IMR-90 (cell line): ENCODE measurements around the gene MEF2D. TPM values are rescaled to one million over a fixed set of nuclear protein-coding genes. Genes with fewer than 3 reads are reported as not detected.
A peak's percentile ranks its signal among the peaks of the same experiment; 100 is the strongest.

Source experiments
- ATAC-seq: fragments of 200-7000 bp; cut with Tn5 transposase; 2 replicates; pipeline ENCODE4 v1.9.1; 2020; ENCODE audit warnings: low read depth, mild to moderate bottlenecking, moderate library complexity
- BruUV-seq: library from RNA; stranded (reverse); fragments of 400-500 nt; replicated peaks from 2 replicates; lab custom pipeline; 2021; lab: Mats Ljungman, UMichigan
- CTCF ChIA-PET: fragments of 300-600 bp; formaldehyde crosslinking; extraction: SDS; loops from one replicate; lab custom pipeline; 2021; ENCODE audit warnings: antibody characterized with exemption; lab: Yijun Ruan, JAX
- POLR2A ChIA-PET: fragments of 300-600 bp; sonication (Branson Sonifier 250); formaldehyde crosslinking; loops from one replicate; lab custom pipeline; 2022; ENCODE audit warnings: antibody characterized with exemption; ENCODE audit not compliant: unreplicated experiment; lab: Charles Lee
- DNase-seq: peaks from one replicate; pipeline ENCODE4 v3.0.0; 2013
- H2AFZ ChIP-seq: replicated peaks from 2 replicates; pipeline ENCODE3; 2013; ENCODE audit warnings: low read length, mild to moderate bottlenecking; ENCODE audit not compliant: poor library complexity
- H2AK5ac ChIP-seq: 2 replicates; pipeline ENCODE4 v1.6.1; 2013; ENCODE audit warnings: low read depth, low read length, inconsistent platforms
- H2AK9ac ChIP-seq: replicated peaks from 2 replicates; pipeline ENCODE3; 2013; ENCODE audit warnings: mild to moderate bottlenecking, low read depth, low read length, moderate library complexity; ENCODE audit not compliant: poor library complexity
- H2BK120ac ChIP-seq: 2 replicates; pipeline ENCODE4 v1.6.1; 2013; ENCODE audit warnings: low read depth, low read length, inconsistent platforms
- H2BK15ac ChIP-seq: 3 replicates; pipeline ENCODE4 v1.6.1; 2013; ENCODE audit warnings: low read depth, low read length, inconsistent platforms
- H2BK20ac ChIP-seq: 2 replicates; pipeline ENCODE4 v1.6.1; 2013; ENCODE audit warnings: low read depth, mild to moderate bottlenecking, inconsistent platforms, low read length, moderate library complexity
- H2BK5ac ChIP-seq: 2 replicates; pipeline ENCODE4 v1.6.1; 2013; ENCODE audit warnings: mild to moderate bottlenecking, low read depth, low read length, inconsistent platforms; ENCODE audit not compliant: poor library complexity, severe bottlenecking
- H3K14ac ChIP-seq: replicated peaks from 2 replicates; pipeline ENCODE4 v1.6.1; 2013; ENCODE audit warnings: low read depth, low read length, inconsistent platforms
- H3K18ac ChIP-seq: 2 replicates; pipeline ENCODE4 v1.6.1; 2013; ENCODE audit warnings: low read depth, low read length, control low read depth
- H3K23ac ChIP-seq: 2 replicates; pipeline ENCODE4 v1.6.1; 2013; ENCODE audit warnings: low read depth, low read length, inconsistent platforms
- H3K27ac ChIP-seq: 2 replicates; pipeline ENCODE4 v1.5.1; 2013; ENCODE audit warnings: mild to moderate bottlenecking, control low read depth, low read length; ENCODE audit not compliant: insufficient read depth
- H3K27me3 ChIP-seq: 2 replicates; pipeline ENCODE4 v1.6.1; 2013; ENCODE audit warnings: low read length; ENCODE audit not compliant: control insufficient read depth, insufficient read depth
- H3K36me3 ChIP-seq: 2 replicates; pipeline ENCODE4 v1.6.1; 2013; ENCODE audit warnings: low read length, mixed read lengths; ENCODE audit not compliant: control insufficient read depth, insufficient read depth
- H3K4ac ChIP-seq: 2 replicates; pipeline ENCODE4 v1.6.1; 2013; ENCODE audit warnings: low read depth, low read length, inconsistent platforms
- H3K4me1 ChIP-seq: 2 replicates; pipeline ENCODE4 v1.6.1; 2013; ENCODE audit warnings: low read length, mixed read lengths; ENCODE audit not compliant: control insufficient read depth, insufficient read depth
- H3K4me2 ChIP-seq: 2 replicates; pipeline ENCODE4 v1.6.1; 2013; ENCODE audit warnings: low read depth, mild to moderate bottlenecking, control low read depth, low read length, moderate library complexity
- H3K4me3 ChIP-seq: 2 replicates; pipeline ENCODE4 v1.5.1; 2013; ENCODE audit warnings: low read depth, mild to moderate bottlenecking, control low read depth, low read length, moderate library complexity; ENCODE audit not compliant: insufficient read depth
- H3K56ac ChIP-seq: 2 replicates; pipeline ENCODE4 v1.6.1; 2013; ENCODE audit warnings: low read length, inconsistent platforms; ENCODE audit not compliant: insufficient read depth; ENCODE audit errors: extremely low read depth
- H3K79me1 ChIP-seq, 2 experiments: 2 replicates each; pipeline ENCODE4 v1.6.1; 2013; ENCODE audit warnings: low read length in 2 of 2, inconsistent platforms in 1 of 2, low read depth in 1 of 2
- H3K9ac ChIP-seq: 2 replicates; pipeline ENCODE4 v1.6.1; 2013; ENCODE audit warnings: low read depth, low read length, control low read depth
- H3K9me1 ChIP-seq: 2 replicates; pipeline ENCODE4 v1.6.1; 2013; ENCODE audit warnings: low read length, inconsistent platforms; ENCODE audit not compliant: insufficient read depth
- H3K9me3 ChIP-seq: 2 replicates; pipeline ENCODE4 v1.6.1; 2013; ENCODE audit warnings: low read length; ENCODE audit not compliant: control insufficient read depth, insufficient read depth
- H4K20me1 ChIP-seq: 2 replicates; pipeline ENCODE4 v1.6.1; 2013; ENCODE audit warnings: low read length, inconsistent platforms; ENCODE audit not compliant: insufficient read depth
- H4K5ac ChIP-seq: 2 replicates; pipeline ENCODE4 v1.6.1; 2013; ENCODE audit warnings: mild to moderate bottlenecking, low read depth, low read length, control low read depth
- H4K8ac ChIP-seq, 2 experiments: 2 replicates each; pipeline ENCODE4 v1.6.1; 2013; ENCODE audit warnings: low read depth in 2 of 2, low read length in 2 of 2, control low read depth in 1 of 2, inconsistent platforms in 1 of 2
- H4K91ac ChIP-seq: 2 replicates; pipeline ENCODE4 v1.6.1; 2013; ENCODE audit warnings: low read depth, low read length, inconsistent platforms; ENCODE audit not compliant: insufficient read depth
- BHLHE40 ChIP-seq: fragments of 150-350 bp; IDR thresholded peaks from 2 replicates; pipeline ENCODE4 v1.6.1; 2016; ENCODE audit warnings: mild to moderate bottlenecking, low read depth, low read length
- ELK1 ChIP-seq: fragments of 150-350 bp; IDR thresholded peaks from 2 replicates; pipeline ENCODE4 v1.6.1; 2016; ENCODE audit warnings: low read depth, mild to moderate bottlenecking, low read length, moderate library complexity, borderline replicate concordance
- FOS ChIP-seq: fragments of 150-350 bp; IDR thresholded peaks from 2 replicates; pipeline ENCODE4 v1.6.1; 2016; ENCODE audit warnings: low read depth, low read length
- MAFK ChIP-seq: IDR thresholded peaks from 2 replicates; pipeline ENCODE4 v1.6.1; 2012; ENCODE audit warnings: low read depth, low read length, improper control_type of control experiment
- MAZ ChIP-seq: IDR thresholded peaks from 2 replicates; pipeline ENCODE4 v1.6.1; 2012; ENCODE audit warnings: low read depth, mild to moderate bottlenecking, low read length, improper control_type of control experiment, moderate library complexity, borderline replicate concordance
- MXI1 ChIP-seq: IDR thresholded peaks from 2 replicates; pipeline ENCODE4 v1.6.1; 2012; ENCODE audit warnings: low read depth, mild to moderate bottlenecking, low read length, moderate library complexity, borderline replicate concordance
- NFE2L2 ChIP-seq: fragments of 150-350 bp; IDR thresholded peaks from 2 replicates; pipeline ENCODE4 v1.6.1; 2016; ENCODE audit warnings: low read depth, mild to moderate bottlenecking, low read length
- POLR2A ChIP-seq: IDR thresholded peaks from 2 replicates; pipeline ENCODE4 v1.6.1; 2012; ENCODE audit warnings: mild to moderate bottlenecking, low read depth, low read length
- RAD21 ChIP-seq: IDR thresholded peaks from 2 replicates; pipeline ENCODE4 v1.6.1; 2012; ENCODE audit warnings: low read length, improper control_type of control experiment
- RFX5 ChIP-seq: IDR thresholded peaks from 2 replicates; pipeline ENCODE4 v1.8.0; 2012; ENCODE audit warnings: low read depth, mild to moderate bottlenecking, low read length, moderate library complexity
- SMC3 ChIP-seq: fragments of 150-350 bp; IDR thresholded peaks from 2 replicates; pipeline ENCODE4 v1.6.1; 2016; ENCODE audit warnings: low read depth, mild to moderate bottlenecking, antibody characterized with exemption, low read length, moderate library complexity
- WGBS, 2 experiments: methylation state at CpG; one replicate each; pipeline versions ENCODE4 v1.1.5 to v1.1.7; 2013; ENCODE audit warnings: missing lambda C conversion rate in 2 of 2; ENCODE audit not compliant: insufficient read length in 1 of 2; ENCODE audit errors: extremely low coverage in 2 of 2; 5-methylcytosine and 5-hydroxymethylcytosine counted together
- dilution Hi-C: fragments of 300-500 bp; cut with HindIII; formaldehyde crosslinking; loops from one replicate; pipeline ENCODE4 v1.14.3; 2018; ENCODE audit warnings: low sequenced_read_pairs; ENCODE audit not compliant: unreplicated experiment
- in situ Hi-C: fragments of 300-500 bp; cut with MboI; formaldehyde crosslinking; loops from 3 replicates; pipeline ENCODE4 v1.14.3; 2019; ENCODE audit warnings: low sequenced_read_pairs, inconsistent platforms, mixed read lengths
- intact Hi-C: fragments of 100-400 bp; cut with micrococcal nuclease; formaldehyde crosslinking; loops from 2 replicates; pipeline ENCODE4 v1.10.0; 2022
- polyA plus RNA-seq, 3 experiments: library from polyadenylated mRNA; depleted of rRNA; stranded (reverse); fragments of >200 nt; gene quantifications; 2 replicates each; pipeline ENCODE4 v1.2.3, GENCODE V29; 2012; ENCODE audit warnings: low replicate concordance in 1 of 3
- total RNA-seq: library from RNA; depleted of rRNA; stranded (reverse); fragments of >200 nt; gene quantifications from 2 replicates; pipeline ENCODE4 v1.2.3, GENCODE V29; 2012
- TF ChIP-seq, protein P1 (sequence below): fragments of 150-350 bp; IDR thresholded peaks from 2 replicates; pipeline ENCODE4 v1.6.1; 2017; ENCODE audit warnings: mild to moderate bottlenecking, antibody characterized with exemption, low read length, low read depth
- TF ChIP-seq, protein P2 (sequence below): conservative IDR thresholded peaks from 2 replicates; pipeline ENCODE4 v1.5.1; 2012; ENCODE audit warnings: mild to moderate bottlenecking, low read depth, low read length, improper control_type of control experiment

The MEF2D gene
- total and polyA plus RNA-seq, 2 of the 4 experiments (the other 2 are of a cell fraction), result 2.9 to 20.0 TPM

DNA sequence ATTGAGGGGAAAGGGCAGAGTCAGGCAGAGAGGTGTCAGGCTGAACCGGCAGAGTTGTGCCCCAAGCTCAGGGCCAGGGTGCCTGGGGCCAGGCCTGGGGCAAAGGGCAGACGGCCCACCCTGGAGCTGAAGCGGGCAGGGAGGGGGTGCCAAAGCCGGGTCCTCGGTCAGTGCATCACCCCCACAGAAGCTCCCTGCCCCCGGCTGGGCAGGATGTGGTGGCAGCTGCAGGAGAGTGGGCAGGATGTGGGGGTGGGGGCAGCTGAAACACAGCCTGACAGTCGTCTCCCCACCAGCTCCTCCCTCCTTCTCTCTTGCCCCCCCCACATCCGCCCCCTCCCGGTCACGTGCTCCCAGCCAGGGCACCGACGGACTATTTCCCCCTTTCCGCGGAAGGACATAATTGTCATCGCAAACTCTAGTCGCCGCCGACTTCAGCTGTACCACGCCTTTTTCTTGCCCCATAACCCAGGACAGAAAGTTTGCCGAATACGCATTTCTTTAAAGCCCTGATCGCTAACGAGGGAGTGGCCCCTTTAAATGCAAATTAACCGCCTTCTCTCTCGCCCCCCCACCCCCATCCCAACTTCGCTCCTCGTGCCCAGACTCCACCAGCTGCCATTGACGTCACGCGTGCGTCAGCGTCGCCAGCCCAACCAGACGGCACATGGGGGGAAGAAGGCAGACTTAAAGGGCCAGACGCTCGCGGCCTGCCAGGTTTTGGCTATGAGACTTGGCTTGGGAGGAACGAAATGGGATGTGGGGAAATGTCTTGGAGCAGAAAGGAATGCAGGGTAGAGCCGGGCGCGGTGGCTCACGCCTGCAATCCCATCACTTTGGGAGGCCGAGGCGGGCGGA lies 4.5 kb upstream of the MEF2D start:
- H3K4me2 ChIP-seq, result peak overlapping the region; percentile 81
- H3K23ac ChIP-seq, result peak overlapping the region; percentile 99
- CTCF ChIA-PET, result interaction anchor here (1.0 to 1.7 kb wide), 3 partner anchors 10 to 24 kb away, joined by 3 to 6 read pairs (median 4); no protein-coding TSS in a partner anchor
- H3K9me3 ChIP-seq, result no peaks in the 10 kb centered on the region
- intact Hi-C loops, result loop anchor here (10.0 kb wide), 1 partner anchor 220 kb away; the partner anchor contains the start of genes ISG20L2 and METTL25B
- H3K9ac ChIP-seq, result peak overlapping the region; percentile 77
- H3K79me1 ChIP-seq, result peaks cover 9 to 42% of the 10 kb centered on the region in 2 experiments; a peak in 3 of 4 replicates
- peak overlapping the region; percentile 98 for H3K56ac ChIP-seq
- peak; percentile 99 for DNase-seq
- H3K9me1 ChIP-seq, result peaks cover 39% of the 10 kb centered on the region
- H2BK5ac ChIP-seq, result peak overlapping the region; percentile 100
- peak; percentile 25 for ATAC-seq
- peak overlapping the region; percentile 88 for H4K5ac ChIP-seq
- H3K27me3 ChIP-seq, result no peaks in the 10 kb centered on the region
- peak overlapping the region; percentile 39 for H3K4me3 ChIP-seq
- H4K91ac ChIP-seq, result peak overlapping the region; percentile 100
- dilution Hi-C loops, result no loop called here
- POLR2A ChIA-PET, result no interaction called here
- peaks cover 46% of the 10 kb centered on the region for H3K4me1 ChIP-seq
- H2AK9ac ChIP-seq, result peak overlapping the region; percentile 98
- in situ Hi-C loops, result no loop called here
- H2AK5ac ChIP-seq, result peak overlapping the region; percentile 100
- 0% methylated on average over 25 of the region's 45 CpGs; no CpG with 5 or more reads in 1 of the 2 experiments for WGBS, 2 experiments
- H2BK15ac ChIP-seq, result peak overlapping the region; percentile 100
- H2BK120ac ChIP-seq, result peak overlapping the region; percentile 100
- H3K4ac ChIP-seq, result peak overlapping the region; percentile 99
- peak overlapping the region; percentile 91 to 97 for H4K8ac ChIP-seq
- no TSS peak for BruUV-seq
- H2BK20ac ChIP-seq, result peak overlapping the region; percentile 100
- H4K20me1 ChIP-seq, result peaks cover 4% of the 10 kb centered on the region; the same call in 1 of the 2 replicates
- H3K14ac ChIP-seq, result peak overlapping the region; percentile 99
- no peaks in the 10 kb centered on the region for H3K36me3 ChIP-seq
- peak overlapping the region; percentile 99 for H2AFZ ChIP-seq
- peak overlapping the region; percentile 92 for H3K27ac ChIP-seq
- H3K18ac ChIP-seq, result peak overlapping the region; percentile 97
- TF ChIP-seq, protein P1, sequence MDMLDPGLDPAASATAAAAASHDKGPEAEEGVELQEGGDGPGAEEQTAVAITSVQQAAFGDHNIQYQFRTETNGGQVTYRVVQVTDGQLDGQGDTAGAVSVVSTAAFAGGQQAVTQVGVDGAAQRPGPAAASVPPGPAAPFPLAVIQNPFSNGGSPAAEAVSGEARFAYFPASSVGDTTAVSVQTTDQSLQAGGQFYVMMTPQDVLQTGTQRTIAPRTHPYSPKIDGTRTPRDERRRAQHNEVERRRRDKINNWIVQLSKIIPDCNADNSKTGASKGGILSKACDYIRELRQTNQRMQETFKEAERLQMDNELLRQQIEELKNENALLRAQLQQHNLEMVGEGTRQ, result peak; percentile 90
- TF ChIP-seq NFE2L2 (no peak), MXI1 (peak; percentile 19; the same call in 1 of the 2 replicates), FOS (peak; percentile 26; the same call in 1 of the 2 replicates), MAFK (peak; percentile 56), RAD21 (peak; percentile 6; the same call in 1 of the 2 replicates), ELK1 (no peak), POLR2A (peak; percentile 74), MAZ (peak; percentile 95), RFX5 (no peak), SMC3 (0 out of 2 replicates have a peak, but pooled peaks have one; percentile 16), BHLHE40 (peak; percentile 91)
- TF ChIP-seq, protein P2, sequence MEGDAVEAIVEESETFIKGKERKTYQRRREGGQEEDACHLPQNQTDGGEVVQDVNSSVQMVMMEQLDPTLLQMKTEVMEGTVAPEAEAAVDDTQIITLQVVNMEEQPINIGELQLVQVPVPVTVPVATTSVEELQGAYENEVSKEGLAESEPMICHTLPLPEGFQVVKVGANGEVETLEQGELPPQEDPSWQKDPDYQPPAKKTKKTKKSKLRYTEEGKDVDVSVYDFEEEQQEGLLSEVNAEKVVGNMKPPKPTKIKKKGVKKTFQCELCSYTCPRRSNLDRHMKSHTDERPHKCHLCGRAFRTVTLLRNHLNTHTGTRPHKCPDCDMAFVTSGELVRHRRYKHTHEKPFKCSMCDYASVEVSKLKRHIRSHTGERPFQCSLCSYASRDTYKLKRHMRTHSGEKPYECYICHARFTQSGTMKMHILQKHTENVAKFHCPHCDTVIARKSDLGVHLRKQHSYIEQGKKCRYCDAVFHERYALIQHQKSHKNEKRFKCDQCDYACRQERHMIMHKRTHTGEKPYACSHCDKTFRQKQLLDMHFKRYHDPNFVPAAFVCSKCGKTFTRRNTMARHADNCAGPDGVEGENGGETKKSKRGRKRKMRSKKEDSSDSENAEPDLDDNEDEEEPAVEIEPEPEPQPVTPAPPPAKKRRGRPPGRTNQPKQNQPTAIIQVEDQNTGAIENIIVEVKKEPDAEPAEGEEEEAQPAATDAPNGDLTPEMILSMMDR, result no peak
